Body of pancreas (tissue), 4 donors: ENCODE data around the gene PALLD. TPM values are rescaled to one million over a fixed set of nuclear protein-coding genes. Genes with fewer than 3 reads are reported as not detected.
"Not testable (repeated sequence)": the region's sequence is repeated elsewhere in the genome, so short reads cannot be mapped to it uniquely, and the experiment has no call there.

ENCODE experiments used
- ATAC-seq: fragments of 150-250 bp; one replicate; pipeline ENCODE4 v1.9.1; 2016
- DNase-seq, 4 donors: peaks; one replicate each; pipeline ENCODE4 v3.0.0-alpha.2; 2019
- H3K27ac ChIP-seq, 4 donors: fragments of 200-600 bp; sonication (generic); 1 replicate in 3 of 4; 2 replicates in 1 of 4; pipeline versions ENCODE4 v1.5.1 to v1.6.1; 2016 to 2019; ENCODE audit warnings: mild to moderate bottlenecking in 1 of 4, mixed read lengths in 1 of 4, moderate library complexity in 1 of 4
- H3K27me3 ChIP-seq, 2 donors: fragments of 200-600 bp; sonication (generic); one replicate each; pipeline ENCODE4 v1.6.0; 2016; ENCODE audit warnings: mild to moderate bottlenecking in 1 of 2
- H3K36me3 ChIP-seq, 2 donors: fragments of 200-600 bp; sonication (generic); replicated peaks in 1 of 2; 2 replicates each; pipeline ENCODE4 v1.5.1; 2016; ENCODE audit warnings: low read depth in 2 of 2; ENCODE audit not compliant: insufficient read depth in 1 of 2
- H3K4me1 ChIP-seq: fragments of 200-600 bp; sonication (generic); one replicate; pipeline ENCODE4 v1.6.0; 2016
- H3K4me3 ChIP-seq, 2 donors: fragments of 200-600 bp; sonication (generic); 1 replicate in 1 of 2; 2 replicates in 1 of 2; pipeline ENCODE4 v1.5.1; 2016 to 2019
- H3K9me3 ChIP-seq, 3 donors: fragments of 200-600 bp; sonication (generic); 1 replicate in 2 of 3; 2 replicates in 1 of 3; pipeline ENCODE4 v1.5.1; 2016
- POLR2A ChIP-seq, 3 donors: fragments of 450-650 bp; IDR thresholded peaks; one replicate each; pipeline ENCODE4 v1.6.1; 2016; ENCODE audit warnings: antibody characterized with exemption in 3 of 3, mild to moderate bottlenecking in 2 of 3
- WGBS, 2 donors: methylation state at CpG; one replicate each; pipeline ENCODE4 v1.1.5; 2017; 5-methylcytosine and 5-hydroxymethylcytosine counted together
- intact Hi-C: fragments of 100-400 bp; cut with DNase I; formaldehyde crosslinking; loops from one replicate; pipeline ENCODE4 v1.15.1; 2023
- total RNA-seq, 2 donors: library from RNA; depleted of rRNA; stranded (reverse); fragments of >200 nt; gene quantifications; one replicate each; pipeline ENCODE4 v1.1.0, GENCODE V29; 2016
- TF ChIP-seq, protein P1 (sequence below), 7 experiments: fragments of 450-650 bp in 4 of 7; fragments of 200-600 bp in 3 of 7; sonication (generic) in 3 of 7; IDR thresholded peaks; one replicate each; pipeline ENCODE4 v1.5.1; 2016 to 2019; ENCODE audit warnings: antibody characterized with exemption in 7 of 7

The PALLD gene
- total RNA-seq, 2 donors from 2014 or later: 46.8 to 52.4 TPM

- Histone ChIP-seq H3K9me3 (peaks cover 0 to 12% (median 0%) of the 10 kb centered on the region in 3 donors), H3K4me3 (no peak overlapping the region), H3K27ac (no peak overlapping the region), H3K4me1 (no peaks in the 10 kb centered on the region), H3K36me3 (no peaks in the 10 kb centered on the region), H3K27me3 (no peaks in the 10 kb centered on the region)
- DNase-seq: no peak
- no peak for ATAC-seq
- no peak for TF ChIP-seq POLR2A (IDR thresholded peaks at IDR 0.05)
- TF ChIP-seq, protein P1, sequence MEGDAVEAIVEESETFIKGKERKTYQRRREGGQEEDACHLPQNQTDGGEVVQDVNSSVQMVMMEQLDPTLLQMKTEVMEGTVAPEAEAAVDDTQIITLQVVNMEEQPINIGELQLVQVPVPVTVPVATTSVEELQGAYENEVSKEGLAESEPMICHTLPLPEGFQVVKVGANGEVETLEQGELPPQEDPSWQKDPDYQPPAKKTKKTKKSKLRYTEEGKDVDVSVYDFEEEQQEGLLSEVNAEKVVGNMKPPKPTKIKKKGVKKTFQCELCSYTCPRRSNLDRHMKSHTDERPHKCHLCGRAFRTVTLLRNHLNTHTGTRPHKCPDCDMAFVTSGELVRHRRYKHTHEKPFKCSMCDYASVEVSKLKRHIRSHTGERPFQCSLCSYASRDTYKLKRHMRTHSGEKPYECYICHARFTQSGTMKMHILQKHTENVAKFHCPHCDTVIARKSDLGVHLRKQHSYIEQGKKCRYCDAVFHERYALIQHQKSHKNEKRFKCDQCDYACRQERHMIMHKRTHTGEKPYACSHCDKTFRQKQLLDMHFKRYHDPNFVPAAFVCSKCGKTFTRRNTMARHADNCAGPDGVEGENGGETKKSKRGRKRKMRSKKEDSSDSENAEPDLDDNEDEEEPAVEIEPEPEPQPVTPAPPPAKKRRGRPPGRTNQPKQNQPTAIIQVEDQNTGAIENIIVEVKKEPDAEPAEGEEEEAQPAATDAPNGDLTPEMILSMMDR (IDR thresholded peaks at IDR 0.05): no peak
- intact Hi-C loops: no loop called here
- WGBS, 2 donors: 54 to 65% methylated on average over 5 of the region's 5 CpGs
Measured at GRCh38 chr4:168724686-168725411, 228.0 kb downstream of the PALLD start.

DNA sequence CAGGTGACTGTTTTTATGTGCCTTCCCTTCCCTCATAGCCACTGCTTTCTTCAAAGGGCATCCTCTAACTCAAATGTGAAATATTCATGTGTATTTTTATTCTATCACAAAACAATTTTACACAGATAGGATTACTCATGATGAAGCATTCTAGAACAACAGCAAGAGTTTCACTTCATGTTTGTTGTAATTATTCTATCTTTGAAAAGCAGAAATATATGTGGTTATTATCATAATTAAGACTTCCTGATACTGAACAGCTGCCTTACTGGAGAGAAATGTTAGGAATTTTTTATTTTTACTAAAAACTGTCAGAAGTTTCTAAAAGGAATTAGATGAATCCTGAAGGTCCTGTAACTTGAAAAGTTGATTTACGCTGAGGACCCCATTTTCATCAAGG, 229.1 kb downstream of the PALLD start:
- Histone ChIP-seq H3K9me3 (peaks cover 0 to 12% (median 0%) of the 10 kb centered on the region in 3 donors), H3K36me3 (no peaks in the 10 kb centered on the region), H3K4me3 (no peak overlapping the region), H3K27ac (no peak overlapping the region), H3K4me1 (no peaks in the 10 kb centered on the region), H3K27me3 (no peaks in the 10 kb centered on the region)
- intact Hi-C loops: no loop called here
- 93 to 98% methylated on average over 1 of the region's 1 CpG for WGBS, 2 donors
- DNase-seq (no peak), ATAC-seq (no peak)
- TF ChIP-seq POLR2A (IDR thresholded peaks at IDR 0.05): no peak
- TF ChIP-seq, protein P1 (IDR thresholded peaks at IDR 0.05): no peak

DNA sequence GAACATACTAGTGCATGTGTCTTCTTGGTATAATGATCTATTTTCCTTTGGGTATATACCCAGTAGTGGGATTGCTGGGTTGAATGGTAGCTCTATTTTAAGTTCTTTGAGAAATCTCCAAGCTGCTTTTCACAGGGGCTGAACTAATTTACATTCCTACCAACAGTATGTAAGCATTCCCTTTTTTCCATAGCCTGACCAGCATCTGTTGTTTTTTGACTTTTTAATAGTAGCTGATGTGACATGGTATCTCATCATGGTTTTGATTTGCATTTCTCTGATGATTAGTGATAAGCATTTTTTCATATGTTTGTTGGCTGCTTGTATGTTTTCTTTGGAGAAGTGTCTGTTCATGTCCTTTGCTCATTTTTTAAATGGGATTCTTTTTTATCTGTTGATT, 230.3 kb downstream of the PALLD start:
- H3K36me3 ChIP-seq, intact Hi-C loops, DNase-seq, H3K4me3 ChIP-seq, H3K4me1 ChIP-seq, ATAC-seq, H3K27ac ChIP-seq, H3K27me3 ChIP-seq: not testable (repeated sequence)
- H3K9me3 ChIP-seq: peaks cover 0 to 12% (median 0%) of the 10 kb centered on the region in 3 donors

DNA sequence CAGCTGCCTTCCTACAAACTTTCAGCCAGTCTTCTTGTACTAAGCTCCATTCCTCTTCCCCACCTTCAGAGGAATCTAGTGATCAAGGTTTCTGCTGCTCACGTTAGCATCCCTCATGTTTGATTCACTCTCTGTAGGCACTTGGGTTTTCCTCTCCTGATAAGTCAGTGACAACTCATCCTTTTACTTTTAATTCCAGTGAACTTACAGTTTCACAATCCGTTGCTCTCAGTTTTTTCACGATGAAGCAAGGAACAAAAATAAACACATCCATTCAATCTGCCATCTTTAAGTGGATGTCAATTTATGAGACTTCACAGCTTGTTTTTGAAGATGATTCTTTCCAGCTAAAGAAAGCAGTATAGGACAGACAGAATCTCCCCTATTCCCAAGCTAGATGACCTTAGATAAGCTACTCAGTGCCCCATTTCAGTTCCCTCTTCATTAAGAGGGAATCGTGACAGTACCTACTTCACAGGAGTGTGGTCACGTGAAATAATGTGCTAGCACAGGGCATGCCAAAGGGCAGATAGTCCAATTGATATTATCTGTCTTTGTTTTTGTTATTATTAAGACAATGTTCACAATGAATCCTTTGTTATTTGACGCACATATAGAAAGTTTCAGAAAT, 234.3 kb downstream of the PALLD start:
- DNase-seq (no peak), ATAC-seq (no peak)
- no peaks in the 10 kb centered on the region for H3K27me3 ChIP-seq
- H3K4me3 ChIP-seq: no peak overlapping the region
- TF ChIP-seq, protein P1 (IDR thresholded peaks at IDR 0.05): no peak
- TF ChIP-seq POLR2A (IDR thresholded peaks at IDR 0.05): no peak
- no peaks in the 10 kb centered on the region for H3K4me1 ChIP-seq
- H3K9me3 ChIP-seq: peaks cover 0 to 12% (median 0%) of the 10 kb centered on the region in 3 donors
- no peaks in the 10 kb centered on the region for H3K36me3 ChIP-seq
- intact Hi-C loops: no loop called here
- WGBS, 2 donors: 63 to 70% methylated on average over 6 of the region's 6 CpGs
- no peak overlapping the region for H3K27ac ChIP-seq

GRCh38 chr4:168731706-168732414, 235.0 kb downstream of the PALLD start:
- peaks cover 0 to 12% (median 0%) of the 10 kb centered on the region in 3 donors for H3K9me3 ChIP-seq
- H3K4me3 ChIP-seq: no peak overlapping the region
- TF ChIP-seq, protein P1 (IDR thresholded peaks at IDR 0.05): no peak
- TF ChIP-seq POLR2A (IDR thresholded peaks at IDR 0.05): no peak
- ATAC-seq (no peak), DNase-seq (no peak)
- intact Hi-C loops: no loop called here
- no peaks in the 10 kb centered on the region for H3K4me1 ChIP-seq
- H3K27me3 ChIP-seq: no peaks in the 10 kb centered on the region
- no peaks in the 10 kb centered on the region for H3K36me3 ChIP-seq
- WGBS, 2 donors: 65 to 75% methylated on average over 6 of the region's 6 CpGs
- no peak overlapping the region for H3K27ac ChIP-seq
